GM12878 (cell line): ENCODE results near the gene ZNF652.

ENCODE experiments used
- CEBPB ChIP-seq, 2 experiments: fragments of 150-350 bp in 1 of 2; IDR thresholded peaks; 2 replicates each; pipeline ENCODE4 v1.6.1; 2012 to 2014; ENCODE audit warnings: low read depth in 2 of 2, low read length in 2 of 2, borderline replicate concordance in 1 of 2, inconsistent platforms in 1 of 2
- ESRRA ChIP-seq: IDR thresholded peaks from 2 replicates; pipeline ENCODE4 v1.6.1; 2012; ENCODE audit warnings: mild to moderate bottlenecking, low read length, improper control_type of control experiment
- HCFC1 ChIP-seq: fragments of 150-350 bp; IDR thresholded peaks from 2 replicates; pipeline ENCODE4 v1.6.1; 2014; ENCODE audit warnings: low read length
- JUNB ChIP-seq: IDR thresholded peaks from 2 replicates; pipeline ENCODE4 v1.6.1; 2016; ENCODE audit warnings: antibody characterized with exemption, mild to moderate bottlenecking
- JUND ChIP-seq: IDR thresholded peaks from 2 replicates; pipeline ENCODE4 v1.6.1; 2012; ENCODE audit warnings: low read depth, mild to moderate bottlenecking, low read length, improper control_type of control experiment, moderate library complexity
- POLR2A ChIP-seq: IDR thresholded peaks from 2 replicates; pipeline ENCODE4 v1.6.1; 2011; ENCODE audit warnings: low read depth, mild to moderate bottlenecking, low read length
- TF ChIP-seq, protein P1 (sequence below): fragments of 450-650 bp; IDR thresholded peaks from 2 replicates; pipeline ENCODE4 v1.6.1; 2017; ENCODE audit warnings: mild to moderate bottlenecking, moderate library complexity
- TF ChIP-seq, protein P2 (sequence below): fragments of 450-650 bp; IDR thresholded peaks from 2 replicates; pipeline ENCODE4 v1.6.1; 2014; ENCODE audit warnings: mild to moderate bottlenecking
- TF ChIP-seq, protein P3 (sequence below): IDR thresholded peaks from 2 replicates; pipeline ENCODE4 v1.6.1; 2012; ENCODE audit warnings: low read length, inconsistent platforms

DNA sequence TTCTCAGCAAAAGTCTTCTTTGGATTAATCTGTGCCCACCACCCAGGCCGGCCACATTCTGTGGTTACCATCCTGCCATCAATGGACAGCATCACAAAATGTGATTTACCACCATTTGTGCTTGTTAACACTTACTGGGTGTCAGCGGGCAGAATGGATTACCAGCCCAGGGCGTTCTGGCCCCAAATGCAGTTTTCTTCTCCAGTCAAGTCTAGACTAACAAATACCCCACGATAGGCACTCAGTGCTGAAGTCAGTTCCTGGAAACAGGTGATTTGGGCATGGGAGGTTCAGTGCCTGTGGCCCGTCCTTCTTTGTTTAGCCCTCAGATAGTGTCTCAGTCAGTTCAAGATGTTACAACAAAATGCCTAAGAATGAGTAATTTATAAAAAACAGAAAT lies 92.7 kb downstream of the ZNF652 start:
- TF ChIP-seq JUNB = no peak
- TF ChIP-seq JUND = no peak
- TF ChIP-seq HCFC1 = no peak
- no peak for TF ChIP-seq POLR2A
- TF ChIP-seq, protein P1, sequence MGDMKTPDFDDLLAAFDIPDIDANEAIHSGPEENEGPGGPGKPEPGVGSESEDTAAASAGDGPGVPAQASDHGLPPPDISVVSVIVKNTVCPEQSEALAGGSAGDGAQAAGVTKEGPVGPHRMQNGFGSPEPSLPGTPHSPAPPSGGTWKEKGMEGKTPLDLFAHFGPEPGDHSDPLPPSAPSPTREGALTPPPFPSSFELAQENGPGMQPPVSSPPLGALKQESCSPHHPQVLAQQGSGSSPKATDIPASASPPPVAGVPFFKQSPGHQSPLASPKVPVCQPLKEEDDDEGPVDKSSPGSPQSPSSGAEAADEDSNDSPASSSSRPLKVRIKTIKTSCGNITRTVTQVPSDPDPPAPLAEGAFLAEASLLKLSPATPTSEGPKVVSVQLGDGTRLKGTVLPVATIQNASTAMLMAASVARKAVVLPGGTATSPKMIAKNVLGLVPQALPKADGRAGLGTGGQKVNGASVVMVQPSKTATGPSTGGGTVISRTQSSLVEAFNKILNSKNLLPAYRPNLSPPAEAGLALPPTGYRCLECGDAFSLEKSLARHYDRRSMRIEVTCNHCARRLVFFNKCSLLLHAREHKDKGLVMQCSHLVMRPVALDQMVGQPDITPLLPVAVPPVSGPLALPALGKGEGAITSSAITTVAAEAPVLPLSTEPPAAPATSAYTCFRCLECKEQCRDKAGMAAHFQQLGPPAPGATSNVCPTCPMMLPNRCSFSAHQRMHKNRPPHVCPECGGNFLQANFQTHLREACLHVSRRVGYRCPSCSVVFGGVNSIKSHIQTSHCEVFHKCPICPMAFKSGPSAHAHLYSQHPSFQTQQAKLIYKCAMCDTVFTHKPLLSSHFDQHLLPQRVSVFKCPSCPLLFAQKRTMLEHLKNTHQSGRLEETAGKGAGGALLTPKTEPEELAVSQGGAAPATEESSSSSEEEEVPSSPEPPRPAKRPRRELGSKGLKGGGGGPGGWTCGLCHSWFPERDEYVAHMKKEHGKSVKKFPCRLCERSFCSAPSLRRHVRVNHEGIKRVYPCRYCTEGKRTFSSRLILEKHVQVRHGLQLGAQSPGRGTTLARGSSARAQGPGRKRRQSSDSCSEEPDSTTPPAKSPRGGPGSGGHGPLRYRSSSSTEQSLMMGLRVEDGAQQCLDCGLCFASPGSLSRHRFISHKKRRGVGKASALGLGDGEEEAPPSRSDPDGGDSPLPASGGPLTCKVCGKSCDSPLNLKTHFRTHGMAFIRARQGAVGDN = no peak
- TF ChIP-seq, protein P2, sequence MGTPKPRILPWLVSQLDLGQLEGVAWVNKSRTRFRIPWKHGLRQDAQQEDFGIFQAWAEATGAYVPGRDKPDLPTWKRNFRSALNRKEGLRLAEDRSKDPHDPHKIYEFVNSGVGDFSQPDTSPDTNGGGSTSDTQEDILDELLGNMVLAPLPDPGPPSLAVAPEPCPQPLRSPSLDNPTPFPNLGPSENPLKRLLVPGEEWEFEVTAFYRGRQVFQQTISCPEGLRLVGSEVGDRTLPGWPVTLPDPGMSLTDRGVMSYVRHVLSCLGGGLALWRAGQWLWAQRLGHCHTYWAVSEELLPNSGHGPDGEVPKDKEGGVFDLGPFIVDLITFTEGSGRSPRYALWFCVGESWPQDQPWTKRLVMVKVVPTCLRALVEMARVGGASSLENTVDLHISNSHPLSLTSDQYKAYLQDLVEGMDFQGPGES = no peak
- TF ChIP-seq ESRRA = no peak
- TF ChIP-seq, protein P3, sequence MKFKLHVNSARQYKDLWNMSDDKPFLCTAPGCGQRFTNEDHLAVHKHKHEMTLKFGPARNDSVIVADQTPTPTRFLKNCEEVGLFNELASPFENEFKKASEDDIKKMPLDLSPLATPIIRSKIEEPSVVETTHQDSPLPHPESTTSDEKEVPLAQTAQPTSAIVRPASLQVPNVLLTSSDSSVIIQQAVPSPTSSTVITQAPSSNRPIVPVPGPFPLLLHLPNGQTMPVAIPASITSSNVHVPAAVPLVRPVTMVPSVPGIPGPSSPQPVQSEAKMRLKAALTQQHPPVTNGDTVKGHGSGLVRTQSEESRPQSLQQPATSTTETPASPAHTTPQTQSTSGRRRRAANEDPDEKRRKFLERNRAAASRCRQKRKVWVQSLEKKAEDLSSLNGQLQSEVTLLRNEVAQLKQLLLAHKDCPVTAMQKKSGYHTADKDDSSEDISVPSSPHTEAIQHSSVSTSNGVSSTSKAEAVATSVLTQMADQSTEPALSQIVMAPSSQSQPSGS = no peak
- TF ChIP-seq CEBPB (IDR thresholded peaks at IDR 0.05; ENCODE audit: borderline replicate concordance in 1 of 2, low read depth in 2 of 2, low read length in 2 of 2) = no peak
